PC-9 (cell line): ENCODE data around the gene LGALS9B. TPM values are rescaled to one million over a fixed set of nuclear protein-coding genes. Genes with fewer than 3 reads are reported as not detected.
"Not testable (repeated sequence)": the region's sequence is repeated elsewhere in the genome, so short reads cannot be mapped to it uniquely, and the experiment has no call there.

Source experiments
- BruUV-seq: library from RNA; stranded (reverse); fragments of 400-500 nt; replicated peaks from 2 replicates; lab custom pipeline; 2021; lab: Mats Ljungman, UMichigan
- CTCF ChIA-PET: fragments of 300-600 bp; sonication (Branson Sonifier 250); formaldehyde crosslinking; loops from one replicate; lab custom pipeline; 2022; ENCODE audit warnings: antibody characterized with exemption; lab: Charles Lee
- POLR2A ChIA-PET: fragments of 300-600 bp; sonication (Branson Sonifier 250); formaldehyde crosslinking; loops from one replicate; lab custom pipeline; 2022; ENCODE audit warnings: antibody characterized with exemption; ENCODE audit not compliant: unreplicated experiment; lab: Charles Lee
- DNase-seq, 2 experiments: peaks; one replicate each; pipeline versions ENCODE4 v3.0.0 to v3.0.0-alpha.2; 2015 to 2022; ENCODE audit warnings: mixed read lengths in 1 of 2
- H2AFZ ChIP-seq: fragments of 200-600 bp; sonication (generic); 2 replicates; pipeline ENCODE4 v1.8.1; 2017; ENCODE audit warnings: antibody characterized with exemption
- H3F3A ChIP-seq: fragments of 200-600 bp; sonication (generic); 2 replicates; pipeline ENCODE4 v1.8.1; 2017; ENCODE audit warnings: antibody characterized with exemption, mild to moderate bottlenecking, low read depth; ENCODE audit not compliant: insufficient read depth
- H3K27ac ChIP-seq: fragments of 200-600 bp; sonication (generic); 2 replicates; pipeline ENCODE4 v1.6.1; 2016; ENCODE audit warnings: mixed run types
- H3K27me3 ChIP-seq: fragments of 200-600 bp; sonication (generic); 2 replicates; pipeline ENCODE4 v1.6.1; 2016; ENCODE audit warnings: low read depth, mixed run types; ENCODE audit not compliant: insufficient read depth
- H3K36me3 ChIP-seq: fragments of 200-600 bp; sonication (generic); 2 replicates; pipeline ENCODE4 v1.6.1; 2016; ENCODE audit warnings: low read depth, mixed run types
- H3K4me1 ChIP-seq: fragments of 200-600 bp; sonication (generic); replicated peaks from 2 replicates; pipeline ENCODE4 v1.6.1; 2016; ENCODE audit warnings: mixed run types; ENCODE audit not compliant: insufficient read depth
- H3K4me2 ChIP-seq: fragments of 200-600 bp; sonication (generic); 2 replicates; pipeline ENCODE4 v1.6.1; 2017; ENCODE audit warnings: mixed run types
- H3K4me3 ChIP-seq: fragments of 200-600 bp; sonication (generic); 2 replicates; pipeline ENCODE4 v1.6.1; 2016; ENCODE audit warnings: mixed run types
- H3K79me2 ChIP-seq: fragments of 200-600 bp; sonication (generic); 2 replicates; pipeline ENCODE4 v1.6.1; 2017; ENCODE audit warnings: low read depth, mixed run types
- H3K9me2 ChIP-seq: fragments of 200-600 bp; sonication (generic); 2 replicates; pipeline ENCODE4 v1.8.1; 2017; ENCODE audit warnings: mild to moderate bottlenecking; ENCODE audit not compliant: insufficient read depth
- H3K9me3 ChIP-seq: fragments of 200-600 bp; sonication (generic); 2 replicates; pipeline ENCODE4 v1.8.1; 2016; ENCODE audit warnings: low read depth; ENCODE audit not compliant: insufficient read depth
- H4K20me1 ChIP-seq: fragments of 200-600 bp; sonication (generic); 2 replicates; pipeline ENCODE4 v1.8.1; 2017; ENCODE audit not compliant: insufficient read depth
- intact Hi-C: fragments of 100-400 bp; cut with micrococcal nuclease; formaldehyde crosslinking; loops from one replicate; pipeline ENCODE4 v1.10.0; 2022; ENCODE audit not compliant: unreplicated experiment
- total RNA-seq: library from RNA; stranded (reverse); gene quantifications from 2 replicates; pipeline ENCODE4 v1.2.3, GENCODE V29; 2021

Gene LGALS9B
- total RNA-seq, 1 experiment from 2014 or later: 9.8 TPM

DNA sequence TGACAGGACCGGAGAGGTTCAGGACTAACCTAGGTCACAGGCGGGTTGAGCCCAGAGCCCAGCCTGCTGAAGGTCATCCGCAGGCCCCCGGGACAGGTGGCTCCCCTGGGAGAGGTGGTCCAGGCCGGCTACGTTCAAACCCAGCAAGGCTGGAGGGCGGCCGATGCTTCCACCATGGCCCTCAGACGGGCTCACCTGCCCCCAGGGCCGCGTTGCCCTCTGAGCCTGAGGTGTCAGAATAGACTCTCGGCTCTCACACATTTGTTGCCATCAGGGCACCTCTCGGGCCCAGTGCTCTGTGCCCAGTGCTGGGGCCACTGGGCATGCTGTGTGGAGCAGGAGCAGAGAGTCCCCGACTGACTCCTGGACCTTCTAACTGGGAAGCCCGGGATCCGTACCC is 23.2 kb downstream of the LGALS9B start:
- H4K20me1 ChIP-seq, H3K4me3 ChIP-seq, DNase-seq, H3K27me3 ChIP-seq, H2AFZ ChIP-seq, H3F3A ChIP-seq, intact Hi-C loops, H3K9me2 ChIP-seq, H3K4me1 ChIP-seq, H3K4me2 ChIP-seq, POLR2A ChIA-PET, H3K36me3 ChIP-seq, H3K9me3 ChIP-seq, BruUV-seq, H3K27ac ChIP-seq, H3K79me2 ChIP-seq, CTCF ChIA-PET: not testable (repeated sequence)

DNA sequence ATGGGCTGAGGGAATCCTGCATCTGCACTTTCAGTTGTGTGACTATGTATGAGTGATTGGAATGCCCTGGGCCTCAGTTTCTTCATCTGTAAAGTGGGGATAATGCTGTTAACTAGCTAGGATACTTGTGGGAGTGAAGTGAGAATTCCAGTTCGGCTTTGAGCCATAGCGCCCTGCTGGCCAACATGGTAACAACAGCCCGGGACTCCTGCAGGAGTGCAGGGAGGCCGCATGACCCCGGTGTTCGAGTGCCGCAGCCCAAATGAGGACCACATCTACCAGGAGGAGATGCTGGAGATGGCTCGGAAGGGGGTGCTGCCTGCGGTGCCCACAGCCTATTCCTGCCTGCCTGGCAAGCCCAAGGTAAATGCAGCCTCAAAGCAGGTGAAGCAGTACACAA is 23.7 kb downstream of the LGALS9B start:
- H3K27ac ChIP-seq, H3K27me3 ChIP-seq, H3K79me2 ChIP-seq, H3K9me2 ChIP-seq, H3K4me3 ChIP-seq, DNase-seq, H3F3A ChIP-seq, H2AFZ ChIP-seq, CTCF ChIA-PET, BruUV-seq, H3K36me3 ChIP-seq, H4K20me1 ChIP-seq, H3K4me1 ChIP-seq, intact Hi-C loops, H3K4me2 ChIP-seq, H3K9me3 ChIP-seq, POLR2A ChIA-PET: not testable (repeated sequence)

DNA sequence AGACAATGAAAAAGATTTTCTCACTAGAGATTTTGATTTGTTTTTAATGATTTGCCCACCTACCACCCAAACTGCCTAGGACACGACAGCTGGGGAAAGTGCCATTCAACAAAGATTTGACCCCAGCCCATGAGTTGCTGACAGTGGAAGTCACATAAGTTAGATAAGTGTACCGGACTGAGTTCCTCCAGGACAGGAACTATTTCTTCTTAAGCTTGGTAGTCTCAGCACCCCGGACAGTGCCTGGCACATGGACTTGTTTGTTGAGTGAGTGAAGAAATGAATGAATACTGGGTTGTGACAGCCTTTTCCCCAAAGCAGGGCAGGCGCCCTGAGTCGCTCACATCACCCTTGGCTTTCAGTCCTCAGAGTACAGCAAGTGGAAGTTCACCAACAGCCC is 26.7 kb downstream of the LGALS9B start:
- CTCF ChIA-PET, intact Hi-C loops, H4K20me1 ChIP-seq, H3K4me1 ChIP-seq, H3K4me3 ChIP-seq, H3K27me3 ChIP-seq, H3K9me2 ChIP-seq, DNase-seq, H3K4me2 ChIP-seq, BruUV-seq, H3F3A ChIP-seq, POLR2A ChIA-PET, H3K9me3 ChIP-seq, H2AFZ ChIP-seq, H3K36me3 ChIP-seq, H3K27ac ChIP-seq, H3K79me2 ChIP-seq: not testable (repeated sequence)

DNA sequence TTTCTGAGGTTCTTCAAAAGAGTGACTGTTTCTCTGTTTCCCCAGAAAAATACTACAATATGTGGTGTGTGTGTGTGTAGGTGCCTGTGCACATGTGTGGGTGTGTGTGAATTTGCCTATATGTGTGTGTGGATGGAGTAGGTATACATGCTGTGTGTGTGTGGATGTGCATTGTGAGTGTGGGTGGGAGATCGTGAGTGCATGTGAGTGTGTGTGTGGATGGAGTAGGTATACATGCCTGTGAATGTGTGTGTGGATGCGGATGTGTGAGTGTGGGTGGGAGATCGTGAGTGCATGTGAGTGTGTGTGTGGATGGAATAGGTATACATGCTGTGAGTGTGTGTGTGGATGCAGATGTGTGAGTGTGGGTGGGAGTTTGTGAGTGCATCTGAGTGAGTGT is 32.2 kb downstream of the LGALS9B start:
- H3K4me2 ChIP-seq, H3K9me2 ChIP-seq, H3K79me2 ChIP-seq, CTCF ChIA-PET, H4K20me1 ChIP-seq, H3K4me1 ChIP-seq, H3K27me3 ChIP-seq, H3K27ac ChIP-seq, H3K36me3 ChIP-seq, H3K4me3 ChIP-seq, intact Hi-C loops, H3F3A ChIP-seq, BruUV-seq, H2AFZ ChIP-seq, H3K9me3 ChIP-seq, DNase-seq, POLR2A ChIA-PET: not testable (repeated sequence)

DNA sequence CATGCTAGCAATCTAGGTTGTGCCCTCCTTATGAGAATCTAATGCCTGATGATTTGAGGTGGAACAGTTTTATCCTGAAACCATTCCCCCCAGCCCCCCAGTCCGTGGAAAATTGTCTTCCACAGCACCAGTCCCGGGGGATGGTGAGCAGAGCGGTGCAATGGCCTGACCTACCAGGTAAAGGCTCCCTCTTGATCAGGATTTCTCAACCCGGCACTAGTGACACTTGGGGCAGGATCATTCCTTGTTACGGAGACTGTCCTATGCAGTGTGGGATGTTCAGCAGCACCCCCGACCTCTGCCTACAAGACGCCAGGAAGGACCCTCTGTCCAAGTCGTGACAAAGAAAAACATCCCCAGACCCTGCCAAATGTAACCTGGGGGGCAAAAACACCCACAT is 34.0 kb downstream of the LGALS9B start:
- H3K4me1 ChIP-seq, BruUV-seq, H3K79me2 ChIP-seq, DNase-seq, intact Hi-C loops, H3K4me3 ChIP-seq, H3F3A ChIP-seq, POLR2A ChIA-PET, CTCF ChIA-PET, H3K36me3 ChIP-seq, H3K9me3 ChIP-seq, H4K20me1 ChIP-seq, H3K4me2 ChIP-seq, H3K27me3 ChIP-seq, H3K27ac ChIP-seq, H3K9me2 ChIP-seq, H2AFZ ChIP-seq: not testable (repeated sequence)

DNA sequence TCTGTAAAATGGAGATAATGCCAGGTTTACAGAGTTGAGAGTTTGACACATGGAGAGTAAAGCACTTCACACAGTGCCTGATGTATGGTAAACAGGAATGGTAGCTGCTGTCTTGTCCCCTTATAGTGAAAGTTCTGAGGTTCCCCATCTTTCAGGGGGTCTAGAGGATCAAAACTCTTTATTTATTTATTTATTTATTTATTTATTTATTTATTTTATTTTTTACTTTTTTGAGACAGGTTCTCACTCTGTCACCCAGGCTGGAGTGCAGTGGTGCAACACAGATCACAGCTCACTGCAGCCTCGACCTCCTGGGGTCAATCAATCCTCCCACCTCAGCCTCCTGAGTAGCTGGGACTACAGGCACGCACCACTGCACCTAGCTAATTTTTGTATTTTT is 40.1 kb downstream of the LGALS9B start:
- H3K4me2 ChIP-seq, H3K36me3 ChIP-seq, H3K4me3 ChIP-seq, H3K27me3 ChIP-seq, BruUV-seq, intact Hi-C loops, H2AFZ ChIP-seq, DNase-seq, H3K27ac ChIP-seq, H4K20me1 ChIP-seq, H3K4me1 ChIP-seq, H3K79me2 ChIP-seq, H3K9me2 ChIP-seq, H3F3A ChIP-seq, POLR2A ChIA-PET, CTCF ChIA-PET, H3K9me3 ChIP-seq: not testable (repeated sequence)

DNA sequence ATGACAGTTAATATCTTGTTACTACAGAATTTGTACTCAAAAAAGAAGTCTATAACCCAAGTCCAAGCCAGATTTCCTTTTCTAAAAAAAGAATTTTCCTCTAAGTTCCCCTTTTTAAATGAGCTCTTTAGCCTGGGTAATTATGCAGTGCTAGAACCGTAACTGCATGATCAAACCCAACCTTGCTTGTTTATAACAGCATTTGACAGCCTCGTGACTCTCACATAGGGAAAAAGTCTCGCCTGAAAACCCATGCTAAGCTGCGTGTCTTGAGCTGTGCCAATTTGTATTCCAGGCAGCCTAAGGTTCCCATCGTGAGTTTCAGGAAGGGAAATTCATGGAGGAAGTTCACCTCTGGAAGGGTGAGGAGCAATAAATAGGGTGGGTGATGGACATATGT is 44.5 kb downstream of the LGALS9B start:
- intact Hi-C loops: not testable (repeated sequence)

DNA sequence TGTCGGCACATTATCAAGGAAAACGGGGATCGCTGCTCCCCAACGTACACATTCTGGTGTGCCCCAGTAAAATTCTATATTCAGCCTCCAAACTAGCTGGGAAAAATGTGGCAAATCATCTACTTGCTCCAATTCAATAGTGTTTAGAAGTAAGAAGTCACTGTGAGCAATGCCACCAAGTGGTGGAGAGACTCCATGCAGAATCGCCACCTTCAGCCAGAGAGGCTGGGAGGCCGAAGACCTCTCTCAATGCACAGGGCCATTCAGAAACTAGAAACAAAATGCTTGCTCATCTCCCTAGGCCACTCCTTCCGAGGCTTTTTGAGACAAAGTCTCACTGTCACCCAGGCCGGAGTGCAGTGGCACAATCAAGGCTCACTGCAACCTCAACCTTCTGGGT is 48.5 kb downstream of the LGALS9B start:
- CTCF ChIA-PET, H3K4me1 ChIP-seq, H3F3A ChIP-seq: not testable (repeated sequence)

More for the DNA sequence above, 44.5 kb downstream of the LGALS9B start:
- H3K9me2 ChIP-seq, POLR2A ChIA-PET, H3K36me3 ChIP-seq, H3K4me2 ChIP-seq, H3K9me3 ChIP-seq, BruUV-seq, H3K27ac ChIP-seq, H4K20me1 ChIP-seq, H3K27me3 ChIP-seq, CTCF ChIA-PET, H3K4me3 ChIP-seq, H3K4me1 ChIP-seq, DNase-seq, H3K79me2 ChIP-seq, H3F3A ChIP-seq, H2AFZ ChIP-seq: not testable (repeated sequence)

More for the DNA sequence above, 48.5 kb downstream of the LGALS9B start:
- intact Hi-C loops, H3K36me3 ChIP-seq, DNase-seq, POLR2A ChIA-PET, H3K9me3 ChIP-seq, H3K4me3 ChIP-seq, H3K27me3 ChIP-seq, H3K79me2 ChIP-seq, H3K9me2 ChIP-seq, H3K27ac ChIP-seq, BruUV-seq, H2AFZ ChIP-seq, H3K4me2 ChIP-seq, H4K20me1 ChIP-seq: not testable (repeated sequence)
